ENCODE data around the gene PEF1. TPM values are rescaled to one million over a fixed set of nuclear protein-coding genes. Genes with fewer than 3 reads are reported as not detected.

PEF1 gene
- total and polyA plus RNA-seq, 2 of the 8 experiments (the other 6 are each of a cell fraction or from before 2014, with no cell fraction given), result 35.2 to 69.2 TPM

DNA sequence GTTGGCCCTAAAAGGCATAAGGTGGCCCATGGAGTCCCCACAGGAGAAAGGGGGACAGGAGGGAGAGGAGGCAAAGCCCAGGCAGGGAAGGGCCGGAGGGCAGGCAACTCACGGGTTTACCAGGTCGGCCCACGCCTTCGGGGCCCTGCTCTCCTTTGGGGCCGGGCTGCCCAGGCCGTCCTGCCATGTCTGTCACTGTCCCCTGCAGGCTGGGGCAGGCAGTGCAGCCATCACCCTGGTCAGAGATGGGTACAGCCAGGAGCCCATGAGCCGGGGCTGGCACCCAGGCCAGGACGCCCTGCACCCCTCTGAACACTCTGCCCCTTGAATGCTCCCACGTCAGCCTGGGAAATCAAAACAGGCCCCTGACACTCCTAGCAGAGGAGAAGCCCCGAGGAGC, 39.3 kb upstream of the PEF1 start:
- DNase-seq (ENCODE audit: low read depth in 1 of 2, low spot score in 2 of 2), result peak in 1 of 2 experiments; percentile 82

More for the DNA sequence above, 39.3 kb upstream of the PEF1 start:
- WGBS, 2 experiments (ENCODE audit: extremely low coverage in 1 of 2, insufficient coverage in 1 of 2, insufficient read length in 1 of 2, insufficient replicate concordance in 2 of 2, low coverage in 1 of 2, low lambda C conversion rate in 2 of 2, missing lambda C conversion rate in 1 of 2), result 83% methylated on average over 11 of the region's 11 CpGs; no CpG with 5 or more reads in 1 of the 2 experiments
- H3K23ac ChIP-seq (ENCODE audit: insufficient read length), result no peak overlapping the region
- no peak overlapping the region for H3K27ac ChIP-seq (ENCODE audit: low read depth, low read length)
- no peak overlapping the region for H3K4me2 ChIP-seq (ENCODE audit: insufficient read depth in 1 of 2, low read depth in 2 of 2, low read length in 2 of 2)
- H3K9me3 ChIP-seq (ENCODE audit: insufficient read depth in 2 of 2, low read depth in 1 of 2, low read length in 1 of 2), result no peaks in the 10 kb centered on the region
- peaks cover 0 to 1% of the 10 kb centered on the region in 2 experiments for H4K20me1 ChIP-seq (replicated peaks in 1 of 2; ENCODE audit: control insufficient read depth in 1 of 2, insufficient read depth in 2 of 2, low read length in 2 of 2)
- H3K4ac ChIP-seq (replicated peaks; ENCODE audit: insufficient read length, low read depth, low read length), result no peak overlapping the region
- H3K4me3 ChIP-seq (ENCODE audit: extremely low read depth in 1 of 4, insufficient read depth in 2 of 4, low read depth in 3 of 4, low read length in 4 of 4), result no peak overlapping the region
- no peak overlapping the region for H4K91ac ChIP-seq (replicated peaks; ENCODE audit: insufficient read length, low read length)
- H2BK15ac ChIP-seq (ENCODE audit: low read length), result no peak overlapping the region
- H3K79me1 ChIP-seq (ENCODE audit: low read depth, low read length), result no peaks in the 10 kb centered on the region
- no peaks in the 10 kb centered on the region for H3K23me2 ChIP-seq (ENCODE audit: low read depth, low read length)
- no peaks in the 10 kb centered on the region for H3K27me3 ChIP-seq (replicated peaks in 1 of 4; ENCODE audit: control insufficient read depth in 3 of 4, extremely low read depth in 1 of 4, insufficient read depth in 3 of 4, low read length in 3 of 4)
- peak overlapping the region; percentile 78; the same call in 1 of the 2 replicates for H4K8ac ChIP-seq (ENCODE audit: extremely low read depth, insufficient read depth, low read length)
- TF ChIP-seq YY1 (IDR thresholded peaks at IDR 0.05; ENCODE audit: low read depth, low read length) (0 out of 2 replicates have a peak, but pooled peaks have one; percentile 50), CTCF (IDR thresholded peaks at IDR 0.05; ENCODE audit: control extremely low read depth in 1 of 3, insufficient read depth in 1 of 3, low read depth in 1 of 3, low read length in 3 of 3) (peak; percentile 72 to 93 (median 84)), SIRT6 (IDR thresholded peaks at IDR 0.05; ENCODE audit: low read length) (no peak), RAD21 (IDR thresholded peaks at IDR 0.05 in 1 of 2, conservative IDR thresholded peaks at IDR 0.05 in 1 of 2; ENCODE audit: low read depth in 2 of 2, low read length in 2 of 2) (peak; percentile 57 to 66)
- H3K36me3 ChIP-seq (ENCODE audit: control insufficient read depth in 2 of 4, insufficient read depth in 4 of 4, low read length in 3 of 4), result no peaks in the 10 kb centered on the region
- no peak overlapping the region for H4K5ac ChIP-seq (ENCODE audit: insufficient read length, low read depth, low read length)
- no peak overlapping the region; the same call in 1 of the 2 replicates for H3K18ac ChIP-seq (ENCODE audit: extremely low read depth, low read length)
- no peak overlapping the region for H2BK12ac ChIP-seq (ENCODE audit: low read depth, low read length)
- no peak overlapping the region for H3K56ac ChIP-seq (replicated peaks; ENCODE audit: insufficient read length, low read depth, low read length)
- H2BK120ac ChIP-seq (replicated peaks; ENCODE audit: low read depth, low read length), result no peak overlapping the region
- H3K4me1 ChIP-seq (replicated peaks in 1 of 4; ENCODE audit: control insufficient read depth in 3 of 4, insufficient read depth in 4 of 4, low read length in 3 of 4), result peaks cover 0 to 1% (median 0%) of the 10 kb centered on the region in 4 experiments; a peak in 2 of 7 replicates
- H3K9ac ChIP-seq (replicated peaks in 1 of 4; ENCODE audit: extremely low read depth in 1 of 4, low read depth in 3 of 4, low read length in 3 of 4), result no peak overlapping the region
- H3K14ac ChIP-seq (ENCODE audit: insufficient read length), result no peak overlapping the region
- no peak overlapping the region for H2AFZ ChIP-seq (ENCODE audit: low read length)
- ChIA-PET CTCF (ENCODE audit: partially characterized antibody) (interaction anchor here (0.6 to 24.1 kb wide), 15 partner anchors 9 to 307 kb away, joined by 3 to 370 read pairs (median 5); partner anchors contain the start of gene COL16A1), POLR2A (ENCODE audit: partially characterized antibody) (interaction anchor here (0.7 to 1.1 kb wide), 3 partner anchors 14 to 105 kb away, joined by 3 read pairs; no protein-coding TSS in a partner anchor)
- no peak overlapping the region for H2BK20ac ChIP-seq (ENCODE audit: low read length)
- H2BK5ac ChIP-seq (ENCODE audit: low read depth, low read length), result no peak overlapping the region
- no peak for FAIRE-seq
- H2AK5ac ChIP-seq (ENCODE audit: low read depth, low read length), result no peak overlapping the region
- no peaks in the 10 kb centered on the region for H3K79me2 ChIP-seq (ENCODE audit: control insufficient read depth in 1 of 2, insufficient read depth in 2 of 2, low read length in 2 of 2)
